ENCODE measurements around the gene PRKAG3. TPM values are rescaled to one million over a fixed set of nuclear protein-coding genes. Genes with fewer than 3 reads are reported as not detected.

PRKAG3 gene
- total and polyA plus RNA-seq, 2 donors (not counting 1 experiment from before 2014, with no cell fraction given), result not detected

DNA sequence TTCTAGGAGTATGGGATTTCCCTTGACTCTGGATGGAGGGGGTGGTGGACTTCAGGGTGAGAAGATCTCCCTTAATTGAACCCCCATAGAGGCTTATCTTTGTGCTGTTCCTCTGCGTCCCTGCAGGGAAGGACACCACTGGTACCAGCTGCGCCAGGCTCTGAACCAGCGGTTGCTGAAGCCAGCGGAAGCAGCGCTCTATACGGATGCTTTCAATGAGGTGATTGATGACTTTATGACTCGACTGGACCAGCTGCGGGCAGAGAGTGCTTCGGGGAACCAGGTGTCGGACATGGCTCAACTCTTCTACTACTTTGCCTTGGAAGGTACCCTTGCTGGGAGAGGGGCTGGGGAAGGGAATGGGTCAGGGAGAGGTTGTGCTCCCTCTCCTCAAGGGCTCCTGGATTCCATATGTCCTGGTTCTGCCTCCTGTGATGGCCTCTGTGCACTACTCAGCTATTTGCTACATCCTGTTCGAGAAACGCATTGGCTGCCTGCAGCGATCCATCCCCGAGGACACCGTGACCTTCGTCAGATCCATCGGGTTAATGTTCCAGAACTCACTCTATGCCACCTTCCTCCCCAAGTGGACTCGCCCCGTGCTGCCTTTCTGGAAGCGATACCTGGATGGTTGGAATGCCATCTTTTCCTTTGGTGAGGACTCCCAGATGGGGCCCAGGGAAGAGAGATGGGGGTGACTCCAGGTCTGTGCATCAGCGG, 19.3 kb downstream of the PRKAG3 start:
- ChIA-PET CTCF (no interaction called here), POLR2A (no interaction called here)
- Mint-ChIP-seq H3K27me3 (peaks cover 56% of the 10 kb centered on the region), H3K4me3 (no peak overlapping the region), H3K9me3 (ENCODE audit: insufficient read depth) (no peaks in the 10 kb centered on the region), H3K4me1 (no peaks in the 10 kb centered on the region), H3K27ac (no peak overlapping the region)
- Histone ChIP-seq H3K27me3 (replicated peaks in 1 of 4; ENCODE audit: control extremely low read depth in 1 of 4, control insufficient read depth in 3 of 4, insufficient read depth in 4 of 4, low read length in 3 of 4) (peaks cover 0 to 22% (median 2%) of the 10 kb centered on the region in 4 experiments), H3K4me2 (replicated peaks; ENCODE audit: low read depth, low read length, poor library complexity, severe bottlenecking) (no peak overlapping the region), H2AFZ (ENCODE audit: insufficient read depth, low read depth, low read length, poor library complexity, severe bottlenecking) (no peak overlapping the region), H4K20me1 (ENCODE audit: control insufficient read depth, insufficient read depth, low read length, poor library complexity, severe bottlenecking) (no peaks in the 10 kb centered on the region), H3K79me2 (ENCODE audit: control insufficient read depth, insufficient read depth, low read length) (no peaks in the 10 kb centered on the region), H3K27ac (ENCODE audit: low read length in 2 of 2) (no peak overlapping the region), H3K4me3 (ENCODE audit: control extremely low read depth in 1 of 5, extremely low read depth in 1 of 5, insufficient read depth in 1 of 5, low read depth in 2 of 5, low read length in 4 of 5) (no peak overlapping the region), H3K9ac (ENCODE audit: low read length) (no peak overlapping the region), H3K36me3 (replicated peaks in 1 of 2; ENCODE audit: control extremely low read depth in 1 of 2, control insufficient read depth in 1 of 2, extremely low read depth in 1 of 2, insufficient read depth in 2 of 2, low read length in 1 of 2) (no peaks in the 10 kb centered on the region), H3K9me3 (ENCODE audit: control extremely low read depth in 1 of 3, control insufficient read depth in 2 of 3, insufficient read depth in 1 of 3, low read length in 2 of 3) (no peaks in the 10 kb centered on the region), H3K4me1 (ENCODE audit: control insufficient read depth in 2 of 2, insufficient read depth in 2 of 2, low read length in 2 of 2) (no peaks in the 10 kb centered on the region)
- DNase-seq (no peak), ATAC-seq (ENCODE audit: low read depth) (no peak)
- 96% methylated on average over 19 of the region's 21 CpGs for WGBS (ENCODE audit: insufficient coverage)
- intact Hi-C loops (cut with micrococcal nuclease), result no loop called here
- no peak for TF ChIP-seq EZH2 (IDR thresholded peaks at IDR 0.05; ENCODE audit: borderline replicate concordance, insufficient read depth, low read depth, low read length, poor library complexity, severe bottlenecking)
- TF ChIP-seq, protein P1, sequence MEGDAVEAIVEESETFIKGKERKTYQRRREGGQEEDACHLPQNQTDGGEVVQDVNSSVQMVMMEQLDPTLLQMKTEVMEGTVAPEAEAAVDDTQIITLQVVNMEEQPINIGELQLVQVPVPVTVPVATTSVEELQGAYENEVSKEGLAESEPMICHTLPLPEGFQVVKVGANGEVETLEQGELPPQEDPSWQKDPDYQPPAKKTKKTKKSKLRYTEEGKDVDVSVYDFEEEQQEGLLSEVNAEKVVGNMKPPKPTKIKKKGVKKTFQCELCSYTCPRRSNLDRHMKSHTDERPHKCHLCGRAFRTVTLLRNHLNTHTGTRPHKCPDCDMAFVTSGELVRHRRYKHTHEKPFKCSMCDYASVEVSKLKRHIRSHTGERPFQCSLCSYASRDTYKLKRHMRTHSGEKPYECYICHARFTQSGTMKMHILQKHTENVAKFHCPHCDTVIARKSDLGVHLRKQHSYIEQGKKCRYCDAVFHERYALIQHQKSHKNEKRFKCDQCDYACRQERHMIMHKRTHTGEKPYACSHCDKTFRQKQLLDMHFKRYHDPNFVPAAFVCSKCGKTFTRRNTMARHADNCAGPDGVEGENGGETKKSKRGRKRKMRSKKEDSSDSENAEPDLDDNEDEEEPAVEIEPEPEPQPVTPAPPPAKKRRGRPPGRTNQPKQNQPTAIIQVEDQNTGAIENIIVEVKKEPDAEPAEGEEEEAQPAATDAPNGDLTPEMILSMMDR (IDR thresholded peaks at IDR 0.05), result no peak

DNA sequence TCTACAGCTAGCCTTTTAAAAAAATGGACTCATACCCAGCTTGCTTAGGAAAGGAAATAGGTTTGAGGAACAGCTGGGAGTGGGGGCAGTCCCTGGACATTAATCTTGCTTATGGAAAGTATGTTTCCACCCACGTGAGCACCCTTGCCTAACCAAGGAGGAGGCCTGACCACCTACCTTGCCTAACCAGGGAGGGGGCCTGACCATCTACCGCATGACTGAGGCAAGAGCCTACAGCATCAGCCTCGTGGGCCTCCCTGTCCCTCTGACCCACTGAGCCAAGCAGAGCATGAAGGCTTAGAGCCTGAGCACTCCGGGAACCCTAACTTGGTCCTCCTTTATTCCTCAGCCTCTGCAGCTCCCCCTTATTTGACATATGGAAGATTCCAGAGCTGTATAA, 20.2 kb downstream of the PRKAG3 start:
- ATAC-seq (ENCODE audit: low read depth) (no peak), DNase-seq (no peak)
- H3K4me3 ChIP-seq (ENCODE audit: control extremely low read depth in 1 of 5, extremely low read depth in 1 of 5, insufficient read depth in 1 of 5, low read depth in 2 of 5, low read length in 4 of 5), result no peak overlapping the region
- no peak overlapping the region for H3K9ac ChIP-seq (ENCODE audit: low read length)
- 66% methylated on average over 4 of the region's 4 CpGs for WGBS (ENCODE audit: insufficient coverage)
- no peak overlapping the region for H3K27ac ChIP-seq (ENCODE audit: low read length in 2 of 2)
- H2AFZ ChIP-seq (ENCODE audit: insufficient read depth, low read depth, low read length, poor library complexity, severe bottlenecking), result no peak overlapping the region
- peaks cover 55% of the 10 kb centered on the region for H3K27me3 Mint-ChIP-seq
- no peak overlapping the region for H3K4me3 Mint-ChIP-seq
- no peak for TF ChIP-seq EZH2 (IDR thresholded peaks at IDR 0.05; ENCODE audit: borderline replicate concordance, insufficient read depth, low read depth, low read length, poor library complexity, severe bottlenecking)
- TF ChIP-seq, protein P1 (IDR thresholded peaks at IDR 0.05), result no peak
- no peaks in the 10 kb centered on the region for H3K9me3 ChIP-seq (ENCODE audit: control extremely low read depth in 1 of 3, control insufficient read depth in 2 of 3, insufficient read depth in 1 of 3, low read length in 2 of 3)
- no peaks in the 10 kb centered on the region for H3K9me3 Mint-ChIP-seq (ENCODE audit: insufficient read depth)
- H3K27ac Mint-ChIP-seq, result no peak overlapping the region
- no peaks in the 10 kb centered on the region for H3K79me2 ChIP-seq (ENCODE audit: control insufficient read depth, insufficient read depth, low read length)
- H3K4me1 ChIP-seq (ENCODE audit: control insufficient read depth in 2 of 2, insufficient read depth in 2 of 2, low read length in 2 of 2), result no peaks in the 10 kb centered on the region
- intact Hi-C loops (cut with micrococcal nuclease), result no loop called here
- CTCF ChIA-PET, result no interaction called here
- no peaks in the 10 kb centered on the region for H3K4me1 Mint-ChIP-seq
- POLR2A ChIA-PET, result no interaction called here
- no peaks in the 10 kb centered on the region for H3K36me3 ChIP-seq (replicated peaks in 1 of 2; ENCODE audit: control extremely low read depth in 1 of 2, control insufficient read depth in 1 of 2, extremely low read depth in 1 of 2, insufficient read depth in 2 of 2, low read length in 1 of 2)
- H3K27me3 ChIP-seq (replicated peaks in 1 of 4; ENCODE audit: control extremely low read depth in 1 of 4, control insufficient read depth in 3 of 4, insufficient read depth in 4 of 4, low read length in 3 of 4), result peaks cover 0 to 25% (median 2%) of the 10 kb centered on the region in 4 experiments
- H3K4me2 ChIP-seq (replicated peaks; ENCODE audit: low read depth, low read length, poor library complexity, severe bottlenecking), result no peak overlapping the region
- no peaks in the 10 kb centered on the region for H4K20me1 ChIP-seq (ENCODE audit: control insufficient read depth, insufficient read depth, low read length, poor library complexity, severe bottlenecking)

Data from B cell (primary cell).